K562 (cell line): ENCODE measurements around the gene CXXC1.

Experiments used
- ATF3 ChIP-seq, 2 experiments: fragments of 450-650 bp in 1 of 2; sonication (generic) in 1 of 2; formaldehyde crosslinking in 1 of 2; IDR thresholded peaks in 1 of 2; conservative IDR thresholded peaks in 1 of 2; 2 replicates each; pipeline versions ENCODE4 v1.6.1 to v1.8.1; 2016 to 2023; ENCODE audit warnings: mild to moderate bottlenecking in 2 of 2, moderate library complexity in 2 of 2, inconsistent platforms in 1 of 2, missing genetic modification reagents in 1 of 2
- CTBP1 ChIP-seq: fragments of 450-650 bp; IDR thresholded peaks from 2 replicates; pipeline ENCODE4 v1.6.1; 2016; ENCODE audit warnings: borderline replicate concordance
- ETS1 ChIP-seq: conservative IDR thresholded peaks from 2 replicates; pipeline ENCODE4 v1.6.1; 2011; ENCODE audit warnings: low read depth, mild to moderate bottlenecking, low read length; ENCODE audit not compliant: control insufficient read depth
- GATA2 ChIP-seq: sonication (generic); formaldehyde crosslinking; IDR thresholded peaks from 2 replicates; pipeline ENCODE4 v1.4.0; 2020; ENCODE audit warnings: mild to moderate bottlenecking, missing genetic modification reagents
- HOMEZ ChIP-seq: fragments of 250-450 bp; sonication (Bioruptor Pico); IDR thresholded peaks from 2 replicates; pipeline ENCODE4 v1.4.0; 2020; ENCODE audit warnings: mild to moderate bottlenecking, moderate library complexity
- MTF1 ChIP-seq: fragments of 250-450 bp; sonication (Bioruptor Pico); IDR thresholded peaks from 2 replicates; pipeline ENCODE4 v1.9.0; 2021; ENCODE audit warnings: moderate library complexity, mild to moderate bottlenecking, inconsistent platforms, borderline replicate concordance
- PML ChIP-seq: IDR thresholded peaks from 2 replicates; pipeline ENCODE4 v1.6.1; 2012; ENCODE audit warnings: low read length, inconsistent platforms
- POLR2AphosphoS5 ChIP-seq: IDR thresholded peaks from 2 replicates; pipeline ENCODE4 v1.6.1; 2011; ENCODE audit warnings: mild to moderate bottlenecking, low read depth, low read length, moderate library complexity; ENCODE audit not compliant: control insufficient read depth, insufficient read depth
- ZNF3 ChIP-seq: fragments of 250-450 bp; sonication (Bioruptor Pico); IDR thresholded peaks from 2 replicates; pipeline ENCODE4 v1.5.0; 2021; ENCODE audit warnings: mild to moderate bottlenecking, moderate library complexity
- ZNF41 ChIP-seq: fragments of 250-450 bp; sonication (Bioruptor Pico); conservative IDR thresholded peaks from 2 replicates; pipeline ENCODE4 v1.4.0; 2020; ENCODE audit warnings: mild to moderate bottlenecking
- ZNF766 ChIP-seq: fragments of 200-800 bp; sonication (Bioruptor generic); conservative IDR thresholded peaks from 2 replicates; pipeline ENCODE4 v1.6.1; 2016; ENCODE audit warnings: missing genetic modification characterization, missing compliant biosample characterization

- TF ChIP-seq PML = no peak
- no peak for TF ChIP-seq GATA2 (CRISPR knock-in tag)
- TF ChIP-seq CTBP1 = no peak
- no peak for TF ChIP-seq ZNF766
- no peak for TF ChIP-seq ZNF3 (CRISPR knock-in tag)
- no peak for TF ChIP-seq POLR2AphosphoS5
- TF ChIP-seq ATF3 (IDR thresholded peaks at IDR 0.05) = no peak
- no peak for TF ChIP-seq ATF3 (CRISPR knock-in tag; conservative IDR thresholded peaks at IDR 0.05)
- TF ChIP-seq MTF1 (CRISPR knock-in tag) = no peak
- TF ChIP-seq ZNF41 (CRISPR knock-in tag) = no peak
- TF ChIP-seq ETS1 = no peak
- TF ChIP-seq HOMEZ (CRISPR knock-in tag) = no peak
These were observed 37.9 kb downstream of the CXXC1 start for GRCh38 chr18:50249576-50249975.
